HepG2 (cell line): ENCODE measurements around the gene SPDYE17. TPM values are rescaled to one million over a fixed set of nuclear protein-coding genes. Genes with fewer than 3 reads are reported as not detected.
"Not testable (repeated sequence)": the region's sequence is repeated elsewhere in the genome, so short reads cannot be mapped to it uniquely, and the experiment has no call there.

Experiments used
- ATAC-seq: fragments of 200-7000 bp; cut with Tn5 transposase; 3 replicates; pipeline ENCODE4 v1.9.1; 2020; ENCODE audit warnings: mild to moderate bottlenecking, moderate library complexity
- BruUV-seq: library from RNA; stranded (reverse); fragments of 400-500 nt; replicated peaks from 2 replicates; lab custom pipeline; 2021; lab: Mats Ljungman, UMichigan
- CTCF ChIA-PET: fragments of 300-600 bp; formaldehyde crosslinking; extraction: SDS; loops from one replicate; lab custom pipeline; 2021; ENCODE audit warnings: low total read pairs, inconsistent platforms, low intra/inter-chr PET ratio; lab: Yijun Ruan, JAX
- POLR2A ChIA-PET: fragments of 350-600 bp; sonication (Branson Sonifier 250); formaldehyde crosslinking; loops from one replicate; lab custom pipeline; 2020; ENCODE audit warnings: antibody characterized with exemption, inconsistent platforms; lab: Yijun Ruan, JAX
- DNase-seq: peaks from one replicate; pipeline ENCODE4 v3.0.0-alpha.2; 2015; ENCODE audit warnings: low spot score
- FAIRE-seq: peaks from 3 replicates; lab custom pipeline; 2011; peaks lifted over from hg19 to GRCh38; lab: Jason Lieb, UNC
- H2AFZ ChIP-seq: one replicate; pipeline ENCODE4 v1.6.1; 2011; ENCODE audit warnings: low read length, inconsistent platforms
- H3K27ac ChIP-seq: fragments of 300-600 bp; 3 replicates; pipeline ENCODE4 v1.8.0; 2011; ENCODE audit warnings: mixed run types, mild to moderate bottlenecking, mixed read lengths, low read length, inconsistent platforms; ENCODE audit not compliant: insufficient read depth; ENCODE audit errors: extremely low read length
- H3K27me3 ChIP-seq, 2 experiments: fragments of 200-600 bp in 1 of 2; 2 replicates in 1 of 2; 3 replicates in 1 of 2; pipeline versions ENCODE4 v1.6.0 to v1.8.0; 2011; ENCODE audit warnings: low read length in 2 of 2, mild to moderate bottlenecking in 2 of 2, moderate library complexity in 2 of 2, inconsistent platforms in 1 of 2; ENCODE audit not compliant: insufficient read depth in 2 of 2, control insufficient read depth in 1 of 2
- H3K36me3 ChIP-seq, 2 experiments: fragments of 200-600 bp in 1 of 2; replicated peaks in 1 of 2; 2 replicates in 1 of 2; 3 replicates in 1 of 2; pipeline versions ENCODE4 v1.5.1 to v1.8.0; 2011; ENCODE audit warnings: low read length in 2 of 2, inconsistent platforms in 1 of 2; ENCODE audit not compliant: insufficient read depth in 2 of 2, control insufficient read depth in 1 of 2
- H3K4me1 ChIP-seq: 2 replicates; pipeline ENCODE4 v1.5.1; 2012; ENCODE audit warnings: low read length, inconsistent platforms; ENCODE audit not compliant: insufficient read depth
- H3K4me2 ChIP-seq: 2 replicates; pipeline ENCODE4 v1.6.0; 2011; ENCODE audit warnings: low read depth, low read length, inconsistent platforms
- H3K4me3 ChIP-seq, 3 experiments: fragments of 200-600 bp in 1 of 3; sonication (generic), shearing (Covaris generic) in 1 of 3; replicated peaks in 1 of 3; 2 replicates each; pipeline ENCODE4 v1.5.1; 2011 to 2016; ENCODE audit warnings: low read length in 3 of 3, inconsistent platforms in 2 of 3, low read depth in 2 of 3, mild to moderate bottlenecking in 2 of 3, control low read depth in 1 of 3, mixed read lengths in 1 of 3; ENCODE audit not compliant: insufficient read depth in 1 of 3
- H3K79me2 ChIP-seq: one replicate; pipeline ENCODE4 v1.6.1; 2011; ENCODE audit warnings: low read length, inconsistent platforms; ENCODE audit not compliant: insufficient read depth
- H3K9ac ChIP-seq: 2 replicates; pipeline ENCODE4 v1.6.0; 2011; ENCODE audit warnings: mild to moderate bottlenecking, low read depth, low read length, inconsistent platforms; ENCODE audit not compliant: insufficient read depth
- H3K9me3 ChIP-seq: 2 replicates; pipeline ENCODE4 v1.5.1; 2012; ENCODE audit warnings: mild to moderate bottlenecking, low read length
- H4K20me1 ChIP-seq: 2 replicates; pipeline ENCODE4 v1.6.0; 2011; ENCODE audit warnings: inconsistent platforms, mild to moderate bottlenecking, low read length, moderate library complexity; ENCODE audit not compliant: insufficient read depth
- CEBPB ChIP-seq: IDR thresholded peaks from 2 replicates; pipeline ENCODE4 v1.6.1; 2011; ENCODE audit warnings: low read depth, low read length, improper control_type of control experiment, borderline replicate concordance
- CEBPG ChIP-seq: IDR thresholded peaks from 2 replicates; pipeline ENCODE4 v1.6.1; 2016
- FOXA3 ChIP-seq: IDR thresholded peaks from 2 replicates; pipeline ENCODE4 v1.6.1; 2016; ENCODE audit warnings: missing genetic modification reagents, missing compliant biosample characterization
- FOXJ3 ChIP-seq: sonication (generic); formaldehyde crosslinking; IDR thresholded peaks from 2 replicates; pipeline ENCODE4 v1.4.0; 2020; ENCODE audit warnings: missing genetic modification reagents, mild to moderate bottlenecking, borderline replicate concordance
- GATAD2A ChIP-seq: IDR thresholded peaks from 2 replicates; pipeline ENCODE4 v1.6.1; 2016
- HMG20A ChIP-seq: IDR thresholded peaks from 2 replicates; pipeline ENCODE4 v1.6.1; 2016; ENCODE audit warnings: borderline replicate concordance
- HNF4A ChIP-seq: sonication (generic); formaldehyde crosslinking; IDR thresholded peaks from 2 replicates; pipeline ENCODE4 v1.4.0; 2020; ENCODE audit warnings: missing genetic modification reagents
- HOXA3 ChIP-seq: sonication (generic); formaldehyde crosslinking; IDR thresholded peaks from 2 replicates; pipeline ENCODE4 v1.5.0; 2020; ENCODE audit warnings: missing genetic modification reagents
- KAT8 ChIP-seq: IDR thresholded peaks from 2 replicates; pipeline ENCODE4 v1.6.1; 2016; ENCODE audit warnings: missing genetic modification reagents, missing compliant biosample characterization
- NCOA2 ChIP-seq: sonication (generic); formaldehyde crosslinking; IDR thresholded peaks from 2 replicates; pipeline ENCODE4 v1.8.0; 2022; ENCODE audit warnings: inconsistent platforms
- RCOR2 ChIP-seq: IDR thresholded peaks from 2 replicates; pipeline ENCODE4 v1.6.1; 2016; ENCODE audit warnings: missing biosample characterization, missing genetic modification reagents
- SALL1 ChIP-seq: sonication (generic); formaldehyde crosslinking; IDR thresholded peaks from 2 replicates; pipeline ENCODE4 v1.8.0; 2022; ENCODE audit warnings: mild to moderate bottlenecking, missing genetic modification reagents
- SIX4 ChIP-seq: sonication (generic); formaldehyde crosslinking; IDR thresholded peaks from 2 replicates; pipeline ENCODE4 v1.4.0; 2020; ENCODE audit warnings: missing genetic modification reagents
- SOX5 ChIP-seq: IDR thresholded peaks from 2 replicates; pipeline ENCODE4 v1.6.1; 2016; ENCODE audit warnings: borderline replicate concordance
- SOX6 ChIP-seq, 2 experiments: fragments of 450-650 bp in 1 of 2; sonication (generic) in 1 of 2; formaldehyde crosslinking in 1 of 2; IDR thresholded peaks; 2 replicates each; pipeline versions ENCODE4 v1.4.0 to v1.6.1; 2017 to 2020; ENCODE audit warnings: antibody characterized with exemption in 1 of 2, mild to moderate bottlenecking in 1 of 2, missing genetic modification reagents in 1 of 2
- ZMYM2 ChIP-seq: sonication (generic); formaldehyde crosslinking; IDR thresholded peaks from 2 replicates; pipeline ENCODE4 v1.8.0; 2022; ENCODE audit warnings: mild to moderate bottlenecking, missing genetic modification reagents
- ZMYM3 ChIP-seq: sonication (generic); formaldehyde crosslinking; IDR thresholded peaks from 2 replicates; pipeline ENCODE4 v1.5.1; 2020; ENCODE audit warnings: mild to moderate bottlenecking, missing genetic modification reagents
- ZMYM4 ChIP-seq: sonication (generic); formaldehyde crosslinking; IDR thresholded peaks from 2 replicates; pipeline ENCODE4 v1.8.1; 2023; ENCODE audit warnings: mild to moderate bottlenecking, missing genetic modification reagents
- ZNF121 ChIP-seq: sonication (generic); formaldehyde crosslinking; IDR thresholded peaks from 2 replicates; pipeline ENCODE4 v1.5.0; 2020; ENCODE audit warnings: mild to moderate bottlenecking, missing genetic modification reagents
- ZNF331 ChIP-seq: sonication (generic); formaldehyde crosslinking; IDR thresholded peaks from 2 replicates; pipeline ENCODE4 v1.4.0; 2020; ENCODE audit warnings: missing genetic modification reagents
- ZNF614 ChIP-seq: IDR thresholded peaks from 2 replicates; pipeline ENCODE4 v1.6.1; 2018; ENCODE audit warnings: missing biosample characterization, missing genetic modification reagents, inconsistent platforms, borderline replicate concordance
- WGBS: methylation state at CpG from one replicate; pipeline ENCODE4 v1.1.6; 2017; ENCODE audit warnings: low lambda C conversion rate; 5-methylcytosine and 5-hydroxymethylcytosine counted together
- in situ Hi-C: cut with HindIII; loops from 2 replicates; pipeline ENCODE4 v1.10.0; 2017; ENCODE audit warnings: low pct_unique_long_range_greater_than_20kb; ENCODE audit not compliant: extremely low pct_ligation_motif_present
- intact Hi-C: fragments of 100-400 bp; cut with micrococcal nuclease; formaldehyde crosslinking; loops from one replicate; pipeline ENCODE4 v1.10.0; 2022; ENCODE audit not compliant: unreplicated experiment
- polyA plus RNA-seq, 8 experiments: library from polyadenylated mRNA; depleted of rRNA in 3 of 8; stranded (reverse) in 7 of 8; unstranded in 1 of 8; fragments of >200 nt; fragmentation: Illumina TruSeq in 4 of 8; extraction: Trizol in 4 of 8; gene quantifications; 2 replicates each; pipeline versions ENCODE4 v1.2.1 to v1.2.3, GENCODE V29; 2011 to 2016; ENCODE audit warnings: low read depth in 4 of 8, missing spikeins in 1 of 8, mixed read lengths in 1 of 8; ENCODE audit not compliant: insufficient read depth in 1 of 8
- total RNA-seq, 5 experiments: library from RNA; depleted of rRNA; stranded (reverse); fragments of >200 nt; fragmentation: Illumina TruSeq; extraction: Trizol; gene quantifications; 2 replicates each; pipeline ENCODE4 v1.2.3, GENCODE V29; 2016; ENCODE audit warnings: low read depth in 1 of 5
- TF ChIP-seq, protein P1 (sequence below): sonication (generic); formaldehyde crosslinking; conservative IDR thresholded peaks from 2 replicates; pipeline ENCODE4 v1.4.0; 2020; ENCODE audit warnings: mild to moderate bottlenecking, missing genetic modification reagents, moderate library complexity
- TF ChIP-seq, protein P2 (sequence below): IDR thresholded peaks from 2 replicates; pipeline ENCODE4 v1.6.1; 2016; ENCODE audit warnings: low read depth

SPDYE17 gene
- total and polyA plus RNA-seq, 2 of the 13 experiments (the other 11 are each of a cell fraction or from before 2014, with no cell fraction given) = not detected

DNA sequence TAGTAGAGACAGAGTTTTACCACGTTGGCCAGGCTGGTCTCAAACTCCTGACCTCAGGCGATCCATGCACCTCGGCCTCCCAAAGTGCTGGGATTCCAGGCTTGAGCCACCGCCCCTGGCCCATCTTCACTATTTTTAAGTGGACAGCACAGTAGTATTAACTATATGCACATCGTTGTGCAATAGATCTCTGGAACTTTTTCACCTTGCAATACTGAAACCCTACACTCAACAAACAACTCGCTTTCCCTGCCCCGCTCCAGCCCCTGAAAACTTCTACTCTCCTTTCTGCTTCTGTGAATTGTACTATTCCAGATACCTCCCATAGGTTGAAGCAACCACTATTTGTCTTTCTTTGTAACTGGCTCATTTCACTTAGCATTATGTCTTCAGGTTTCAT lies 33.7 kb upstream of the SPDYE17 start:
- FAIRE-seq; H3K4me2 ChIP-seq; CTCF ChIA-PET; H2AFZ ChIP-seq; H3K36me3 ChIP-seq; H3K9me3 ChIP-seq; intact Hi-C loops; H3K4me3 ChIP-seq; H3K27ac ChIP-seq; POLR2A ChIA-PET; H3K27me3 ChIP-seq; H3K9ac ChIP-seq; H4K20me1 ChIP-seq; H3K79me2 ChIP-seq; in situ Hi-C loops; BruUV-seq; TF ChIP-seq SOX6 (IDR thresholded peaks at IDR 0.05): not testable (repeated sequence)
- ATAC-seq (peak; percentile 97), DNase-seq (peak; percentile 54)
- WGBS = 17% methylated on average over 7 of the region's 7 CpGs
- H3K4me1 ChIP-seq = peaks cover 11% of the 10 kb centered on the region
- TF ChIP-seq FOXJ3 (CRISPR knock-in tag) (peak; percentile 25; the same call in 1 of the 2 replicates), SIX4 (CRISPR knock-in tag) (peak; percentile 96), CEBPB (peak; percentile 87), SOX6 (CRISPR knock-in tag; IDR thresholded peaks at IDR 0.05) (peak; percentile 23; the same call in 1 of the 2 replicates), CEBPG (peak; percentile 92), NCOA2 (CRISPR knock-in tag) (0 out of 2 replicates have a peak, but pooled peaks have one; percentile 32), HOXA3 (CRISPR knock-in tag) (peak; percentile 17; the same call in 1 of the 2 replicates), SALL1 (peak; percentile 40; the same call in 1 of the 2 replicates), ZNF331 (CRISPR knock-in tag) (0 out of 2 replicates have a peak, but pooled peaks have one; percentile 23), ZNF614 (CRISPR knock-in tag) (0 out of 2 replicates have a peak, but pooled peaks have one; percentile 27), HMG20A (CRISPR knock-in tag) (0 out of 2 replicates have a peak, but pooled peaks have one; percentile 33), ZMYM2 (peak; percentile 35; the same call in 1 of the 2 replicates), RCOR2 (CRISPR knock-in tag) (0 out of 2 replicates have a peak, but pooled peaks have one; percentile 54), SOX5 (0 out of 2 replicates have a peak, but pooled peaks have one; percentile 17), ZNF121 (peak; percentile 96), FOXA3 (peak; percentile 47; the same call in 1 of the 2 replicates), GATAD2A (peak; percentile 72), KAT8 (peak; percentile 48; the same call in 1 of the 2 replicates), HNF4A (CRISPR knock-in tag) (peak; percentile 26; the same call in 1 of the 2 replicates), ZMYM4 (CRISPR knock-in tag) (peak; percentile 46; the same call in 1 of the 2 replicates), ZMYM3 (CRISPR knock-in tag) (0 out of 2 replicates have a peak, but pooled peaks have one; percentile 25)
- TF ChIP-seq, protein P1, sequence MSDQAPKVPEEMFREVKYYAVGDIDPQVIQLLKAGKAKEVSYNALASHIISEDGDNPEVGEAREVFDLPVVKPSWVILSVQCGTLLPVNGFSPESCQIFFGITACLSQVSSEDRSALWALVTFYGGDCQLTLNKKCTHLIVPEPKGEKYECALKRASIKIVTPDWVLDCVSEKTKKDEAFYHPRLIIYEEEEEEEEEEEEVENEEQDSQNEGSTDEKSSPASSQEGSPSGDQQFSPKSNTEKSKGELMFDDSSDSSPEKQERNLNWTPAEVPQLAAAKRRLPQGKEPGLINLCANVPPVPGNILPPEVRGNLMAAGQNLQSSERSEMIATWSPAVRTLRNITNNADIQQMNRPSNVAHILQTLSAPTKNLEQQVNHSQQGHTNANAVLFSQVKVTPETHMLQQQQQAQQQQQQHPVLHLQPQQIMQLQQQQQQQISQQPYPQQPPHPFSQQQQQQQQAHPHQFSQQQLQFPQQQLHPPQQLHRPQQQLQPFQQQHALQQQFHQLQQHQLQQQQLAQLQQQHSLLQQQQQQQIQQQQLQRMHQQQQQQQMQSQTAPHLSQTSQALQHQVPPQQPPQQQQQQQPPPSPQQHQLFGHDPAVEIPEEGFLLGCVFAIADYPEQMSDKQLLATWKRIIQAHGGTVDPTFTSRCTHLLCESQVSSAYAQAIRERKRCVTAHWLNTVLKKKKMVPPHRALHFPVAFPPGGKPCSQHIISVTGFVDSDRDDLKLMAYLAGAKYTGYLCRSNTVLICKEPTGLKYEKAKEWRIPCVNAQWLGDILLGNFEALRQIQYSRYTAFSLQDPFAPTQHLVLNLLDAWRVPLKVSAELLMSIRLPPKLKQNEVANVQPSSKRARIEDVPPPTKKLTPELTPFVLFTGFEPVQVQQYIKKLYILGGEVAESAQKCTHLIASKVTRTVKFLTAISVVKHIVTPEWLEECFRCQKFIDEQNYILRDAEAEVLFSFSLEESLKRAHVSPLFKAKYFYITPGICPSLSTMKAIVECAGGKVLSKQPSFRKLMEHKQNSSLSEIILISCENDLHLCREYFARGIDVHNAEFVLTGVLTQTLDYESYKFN = peak; percentile 31; the same call in 1 of the 2 replicates
- TF ChIP-seq, protein P2, sequence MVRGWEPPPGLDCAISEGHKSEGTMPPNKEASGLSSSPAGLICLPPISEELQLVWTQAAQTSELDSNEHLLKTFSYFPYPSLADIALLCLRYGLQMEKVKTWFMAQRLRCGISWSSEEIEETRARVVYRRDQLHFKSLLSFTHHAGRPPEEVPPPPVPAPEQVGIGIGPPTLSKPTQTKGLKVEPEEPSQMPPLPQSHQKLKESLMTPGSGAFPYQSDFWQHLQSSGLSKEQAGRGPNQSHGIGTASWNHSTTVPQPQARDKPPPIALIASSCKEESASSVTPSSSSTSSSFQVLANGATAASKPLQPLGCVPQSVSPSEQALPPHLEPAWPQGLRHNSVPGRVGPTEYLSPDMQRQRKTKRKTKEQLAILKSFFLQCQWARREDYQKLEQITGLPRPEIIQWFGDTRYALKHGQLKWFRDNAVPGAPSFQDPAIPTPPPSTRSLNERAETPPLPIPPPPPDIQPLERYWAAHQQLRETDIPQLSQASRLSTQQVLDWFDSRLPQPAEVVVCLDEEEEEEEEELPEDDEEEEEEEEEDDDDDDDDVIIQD (CRISPR knock-in tag) = peak; percentile 57; the same call in 1 of the 2 replicates
